Lung (tissue), 12 donors: ENCODE measurements around the gene CCDC85C. TPM values are rescaled to one million over a fixed set of nuclear protein-coding genes. Genes with fewer than 3 reads are reported as not detected.

Source experiments
- ATAC-seq: fragments of 200-7000 bp; cut with Tn5 transposase; one replicate; pipeline ENCODE4 v1.9.1; 2020; ENCODE audit warnings: moderate number of reproducible peaks; ENCODE audit not compliant: insufficient read depth, low FRiP score
- DNase-seq, 3 donors: peaks; one replicate each; pipeline ENCODE4 v3.0.0-alpha.2; 2013 to 2017
- H3K27ac ChIP-seq, 2 donors: one replicate each; pipeline ENCODE4 v1.5.1; 2013; ENCODE audit warnings: mild to moderate bottlenecking in 2 of 2, moderate library complexity in 2 of 2, control low read depth in 1 of 2, inconsistent platforms in 1 of 2, low read depth in 1 of 2, low read length in 1 of 2
- H3K27me3 ChIP-seq, 3 donors: one replicate each; pipeline ENCODE4 v1.5.1; 2013; ENCODE audit warnings: low read length in 2 of 3; ENCODE audit not compliant: control insufficient read depth in 3 of 3, insufficient read depth in 3 of 3
- H3K36me3 ChIP-seq, 4 donors: one replicate each; pipeline ENCODE4 v1.5.1; 2013; ENCODE audit warnings: low read length in 4 of 4, mild to moderate bottlenecking in 1 of 4, moderate library complexity in 1 of 4; ENCODE audit not compliant: control insufficient read depth in 4 of 4, insufficient read depth in 4 of 4
- H3K4me1 ChIP-seq, 5 donors: one replicate each; pipeline ENCODE4 v1.5.1; 2013; ENCODE audit warnings: low read length in 5 of 5, mild to moderate bottlenecking in 2 of 5, moderate library complexity in 1 of 5; ENCODE audit not compliant: control insufficient read depth in 5 of 5, insufficient read depth in 5 of 5
- H3K4me3 ChIP-seq: one replicate; pipeline ENCODE4 v1.5.1; 2013; ENCODE audit warnings: mild to moderate bottlenecking, control low read depth, moderate library complexity
- H3K9ac ChIP-seq, 2 donors: one replicate each; pipeline ENCODE4 v1.5.1; 2013; ENCODE audit warnings: low read length in 2 of 2, control low read depth in 1 of 2; ENCODE audit not compliant: insufficient read depth in 1 of 2
- H3K9me3 ChIP-seq, 4 donors: one replicate each; pipeline ENCODE4 v1.5.1; 2013; ENCODE audit warnings: low read length in 3 of 4, mild to moderate bottlenecking in 1 of 4, moderate library complexity in 1 of 4; ENCODE audit not compliant: control insufficient read depth in 4 of 4, insufficient read depth in 3 of 4
- WGBS, 2 donors: extraction: QIAGEN DNeasy Blood & Tissue Kit; methylation state at CpG; one replicate each; pipeline ENCODE4 v1.1.7; 2013; 5-methylcytosine and 5-hydroxymethylcytosine counted together
- polyA plus RNA-seq, 2 donors: library from polyadenylated mRNA; stranded (reverse); fragments of 200-250 nt; gene quantifications; one replicate each; pipeline ENCODE4 v1.2.1, GENCODE V29; 2013
- total RNA-seq, 2 donors: library from RNA; depleted of rRNA in 1 of 2; stranded (reverse); fragments of >200 nt in 1 of 2; gene quantifications; one replicate each; pipeline ENCODE4 v1.2.1, GENCODE V29; 2014 to 2021
- TF ChIP-seq, protein P1 (sequence below): IDR thresholded peaks from 2 replicates; pipeline ENCODE4 v1.5.1; 2012; ENCODE audit warnings: mild to moderate bottlenecking; ENCODE audit errors: control extremely low read depth, extremely low read depth
- donor health status: control.
- donor health status: control.
- donor health status: Bipolar disorder and iron deficiency.
- donor health status: healthy.
- donor health status: DM: yes; HTN: yes; CAD: no.

Gene CCDC85C
- total and polyA plus RNA-seq, 4 donors: 2.8 to 19.8 (median 17.6) TPM

DNA sequence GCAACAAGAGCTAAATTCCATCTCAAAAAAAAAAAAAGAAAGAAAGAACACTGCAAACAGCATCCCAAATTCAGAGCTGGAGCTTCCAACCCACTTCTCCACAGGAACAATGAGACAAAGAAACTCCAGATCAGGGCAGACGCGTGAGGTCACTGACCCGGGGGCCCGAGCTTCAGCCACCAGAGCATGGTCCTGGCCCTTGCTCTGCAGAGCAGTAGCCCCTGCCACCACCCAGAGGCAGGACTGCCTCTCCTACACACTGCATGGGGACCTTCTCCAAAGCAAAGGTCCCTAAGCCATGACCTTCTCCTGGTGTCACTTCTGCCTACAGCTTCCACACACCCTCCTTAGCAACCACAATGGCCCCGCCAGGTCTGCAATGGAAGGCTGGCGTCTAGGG, 69.7 kb downstream of the CCDC85C start:
- Histone ChIP-seq H3K9ac (no peak overlapping the region), H3K4me1 (peaks cover 0 to 17% (median 7%) of the 10 kb centered on the region in 5 donors), H3K36me3 (peaks cover 0 to 6% (median 0%) of the 10 kb centered on the region in 4 donors), H3K27me3 (no peaks in the 10 kb centered on the region), H3K4me3 (no peak overlapping the region), H3K27ac (no peak overlapping the region), H3K9me3 (no peaks in the 10 kb centered on the region)
- DNase-seq (no peak), ATAC-seq (no peak)
- WGBS, 2 donors: 95% methylated on average over 6 of the region's 6 CpGs
- TF ChIP-seq, protein P1, sequence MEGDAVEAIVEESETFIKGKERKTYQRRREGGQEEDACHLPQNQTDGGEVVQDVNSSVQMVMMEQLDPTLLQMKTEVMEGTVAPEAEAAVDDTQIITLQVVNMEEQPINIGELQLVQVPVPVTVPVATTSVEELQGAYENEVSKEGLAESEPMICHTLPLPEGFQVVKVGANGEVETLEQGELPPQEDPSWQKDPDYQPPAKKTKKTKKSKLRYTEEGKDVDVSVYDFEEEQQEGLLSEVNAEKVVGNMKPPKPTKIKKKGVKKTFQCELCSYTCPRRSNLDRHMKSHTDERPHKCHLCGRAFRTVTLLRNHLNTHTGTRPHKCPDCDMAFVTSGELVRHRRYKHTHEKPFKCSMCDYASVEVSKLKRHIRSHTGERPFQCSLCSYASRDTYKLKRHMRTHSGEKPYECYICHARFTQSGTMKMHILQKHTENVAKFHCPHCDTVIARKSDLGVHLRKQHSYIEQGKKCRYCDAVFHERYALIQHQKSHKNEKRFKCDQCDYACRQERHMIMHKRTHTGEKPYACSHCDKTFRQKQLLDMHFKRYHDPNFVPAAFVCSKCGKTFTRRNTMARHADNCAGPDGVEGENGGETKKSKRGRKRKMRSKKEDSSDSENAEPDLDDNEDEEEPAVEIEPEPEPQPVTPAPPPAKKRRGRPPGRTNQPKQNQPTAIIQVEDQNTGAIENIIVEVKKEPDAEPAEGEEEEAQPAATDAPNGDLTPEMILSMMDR: no peak

DNA sequence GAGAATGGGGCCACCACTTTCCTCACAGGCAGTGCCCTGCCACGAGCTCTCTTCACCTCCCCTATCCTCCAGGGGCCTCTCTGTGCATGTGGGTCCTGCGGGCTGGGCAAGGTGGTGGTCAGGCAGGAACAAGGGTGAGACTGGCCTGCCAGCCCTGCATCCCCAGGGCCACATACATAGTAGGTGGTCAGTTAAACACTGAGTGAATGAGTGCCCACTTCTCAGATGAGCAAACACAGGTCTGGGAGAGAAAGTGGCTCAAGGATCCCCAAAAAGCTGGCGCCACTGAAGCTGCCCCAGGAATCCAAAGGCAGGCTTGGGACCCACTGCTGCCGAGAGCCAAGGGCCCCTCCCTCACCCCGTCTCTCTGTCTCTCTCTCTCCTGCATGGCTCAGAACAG, 71.7 kb downstream of the CCDC85C start:
- H3K4me3 ChIP-seq: no peak overlapping the region
- no peak overlapping the region for H3K27ac ChIP-seq
- no peaks in the 10 kb centered on the region for H3K9me3 ChIP-seq
- H3K9ac ChIP-seq: no peak overlapping the region
- peaks cover 0 to 6% (median 0%) of the 10 kb centered on the region in 4 donors for H3K36me3 ChIP-seq
- WGBS, 2 donors: 88 to 90% methylated on average over 5 of the region's 5 CpGs
- H3K4me1 ChIP-seq: peaks cover 0 to 7% (median 0%) of the 10 kb centered on the region in 5 donors
- H3K27me3 ChIP-seq: no peaks in the 10 kb centered on the region
- ATAC-seq: no peak
- no peak for DNase-seq
- TF ChIP-seq, protein P1: no peak

DNA sequence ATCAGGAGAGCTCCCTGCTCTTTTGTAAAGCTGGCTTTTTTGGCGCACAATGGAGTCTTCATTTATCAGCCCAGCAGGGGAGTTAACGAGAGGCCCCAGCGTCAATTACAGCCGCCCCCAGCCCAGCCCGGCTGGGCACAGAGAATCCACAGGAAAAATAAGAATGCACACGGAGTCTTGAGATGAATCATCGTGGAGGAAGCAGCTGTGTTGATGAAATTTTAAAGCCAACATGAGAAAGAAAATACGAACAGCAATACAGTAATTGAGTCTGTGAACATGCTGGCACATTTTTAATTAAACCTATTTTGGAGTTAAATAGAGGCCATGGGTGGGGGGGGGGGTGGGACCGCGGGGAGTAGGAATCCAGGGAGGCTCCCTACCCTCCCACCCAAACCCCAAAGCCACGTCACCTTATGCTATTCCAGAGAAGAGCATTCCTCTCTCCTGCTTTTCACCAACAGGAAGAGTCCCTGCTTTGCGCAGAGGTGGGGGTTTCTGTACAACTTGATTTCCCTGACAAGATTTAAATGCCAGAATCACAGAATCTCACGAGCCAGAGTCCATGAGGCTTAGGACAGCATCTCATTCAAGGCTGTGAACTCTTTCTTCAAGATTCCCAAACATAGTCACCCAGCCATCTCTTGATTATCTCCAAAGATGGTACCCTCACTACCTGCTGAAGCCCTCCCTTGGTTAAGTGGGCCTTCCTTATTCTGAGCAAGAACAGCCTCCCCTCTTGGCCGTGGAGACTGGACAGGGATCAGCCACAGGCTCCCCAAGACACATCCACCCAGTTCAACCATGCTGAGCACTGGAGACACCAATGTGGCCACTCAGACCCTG, 72.5 kb downstream of the CCDC85C start:
- Histone ChIP-seq H3K27ac (no peak overlapping the region), H3K9ac (no peak overlapping the region), H3K4me1 (peaks cover 0 to 5% (median 0%) of the 10 kb centered on the region in 5 donors), H3K4me3 (no peak overlapping the region), H3K9me3 (no peaks in the 10 kb centered on the region), H3K36me3 (peaks cover 0 to 8% (median 0%) of the 10 kb centered on the region in 4 donors), H3K27me3 (no peaks in the 10 kb centered on the region)
- WGBS, 2 donors: 54 to 55% methylated on average over 14 of the region's 14 CpGs
- TF ChIP-seq, protein P1: no peak
- DNase-seq (no peak), ATAC-seq (no peak)
